ENCODE data around the gene PMAIP1.
"Not testable (repeated sequence)": the region's sequence is repeated elsewhere in the genome, so short reads cannot be mapped to it uniquely, and the experiment has no call there.

Gene PMAIP1

DNA sequence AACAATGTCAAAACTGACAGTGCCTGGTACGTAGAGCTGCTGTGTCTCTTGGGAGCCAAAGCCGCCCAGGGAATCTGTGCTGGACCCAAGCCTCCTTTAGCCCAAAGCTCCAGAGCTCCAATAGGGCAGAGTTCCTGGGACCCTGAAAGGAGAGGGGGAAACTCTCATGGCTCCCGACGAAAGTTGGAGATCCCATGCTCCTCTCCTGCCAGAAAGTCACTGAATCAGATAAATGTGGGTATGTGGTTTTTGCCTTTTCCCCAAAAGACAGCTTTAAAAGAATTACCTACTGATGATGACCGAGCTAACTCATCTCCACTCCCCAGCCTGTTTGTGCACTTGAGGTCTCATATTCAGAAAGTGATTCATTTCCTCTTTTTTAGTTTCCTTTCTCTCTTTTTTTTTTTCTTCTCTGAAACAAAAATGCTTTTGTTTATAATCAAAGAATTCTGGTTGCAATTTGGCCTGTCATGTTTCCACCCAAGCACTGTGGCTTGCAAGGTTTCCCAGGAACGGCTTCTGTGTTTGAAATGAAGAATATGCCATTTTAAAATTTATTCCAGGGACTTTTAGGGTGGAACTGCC lies 14.1 kb upstream of the PMAIP1 start:
- peak; percentile 46 for DNase-seq

DNA sequence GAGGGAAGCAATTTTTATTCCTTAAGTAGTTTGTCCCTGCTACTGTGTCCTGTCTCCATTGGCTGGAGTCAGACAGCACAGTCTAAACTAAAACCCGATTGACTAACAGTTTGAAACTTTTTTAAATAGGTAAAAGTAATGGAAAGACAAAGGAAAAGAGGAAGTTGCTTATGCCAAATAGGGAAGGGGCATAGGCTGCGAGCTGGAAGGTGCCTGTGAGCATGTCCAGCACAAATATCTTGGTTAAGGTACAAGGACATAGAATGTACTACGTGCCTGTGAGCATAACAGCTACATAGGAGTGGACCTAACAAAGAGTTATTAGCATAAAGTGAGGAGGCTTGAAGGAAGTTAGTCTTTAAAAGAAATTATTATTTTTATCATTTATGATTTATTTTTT lies 13.4 kb upstream of the PMAIP1 start:
- not testable (repeated sequence) for DNase-seq

DNA sequence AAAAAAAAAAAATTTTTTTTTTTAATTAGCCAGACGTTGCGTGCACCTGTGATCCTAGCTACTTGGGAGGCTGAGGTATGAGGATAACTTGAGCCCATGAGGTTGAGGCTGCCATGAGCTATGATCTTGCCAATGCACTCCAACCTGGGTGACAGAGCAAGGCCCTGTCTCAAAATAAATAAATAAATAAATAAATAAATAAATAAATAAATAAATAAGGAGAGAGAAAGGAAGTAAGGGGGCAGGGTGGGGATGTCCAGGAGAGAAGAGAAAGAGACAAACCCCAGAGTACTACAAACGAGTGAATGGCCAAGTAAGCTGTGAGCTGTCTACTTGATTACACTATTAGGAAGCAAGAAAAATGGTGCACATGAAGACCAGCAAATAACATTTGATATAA lies 7.7 kb upstream of the PMAIP1 start:
- no peak for DNase-seq

DNA sequence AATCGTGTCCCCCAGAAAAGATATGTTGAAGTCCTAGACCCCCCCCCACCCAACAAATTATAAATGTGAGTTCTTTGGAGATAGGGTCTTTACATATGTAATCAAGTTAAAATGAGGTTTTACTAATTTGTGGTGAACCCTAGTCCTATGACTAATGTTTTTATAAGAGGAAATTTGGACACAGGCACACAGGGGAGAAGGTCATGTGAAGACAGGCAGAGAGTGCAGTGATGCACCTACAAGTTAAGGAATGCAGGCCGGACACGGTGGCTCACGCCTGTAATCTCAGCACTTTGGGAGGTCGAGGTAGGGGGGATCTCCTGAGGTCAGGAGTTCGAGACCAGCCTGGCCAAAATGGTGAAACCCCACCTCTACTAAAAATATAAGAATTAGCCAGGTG lies 5.8 kb upstream of the PMAIP1 start:
- no peak for DNase-seq

DNA sequence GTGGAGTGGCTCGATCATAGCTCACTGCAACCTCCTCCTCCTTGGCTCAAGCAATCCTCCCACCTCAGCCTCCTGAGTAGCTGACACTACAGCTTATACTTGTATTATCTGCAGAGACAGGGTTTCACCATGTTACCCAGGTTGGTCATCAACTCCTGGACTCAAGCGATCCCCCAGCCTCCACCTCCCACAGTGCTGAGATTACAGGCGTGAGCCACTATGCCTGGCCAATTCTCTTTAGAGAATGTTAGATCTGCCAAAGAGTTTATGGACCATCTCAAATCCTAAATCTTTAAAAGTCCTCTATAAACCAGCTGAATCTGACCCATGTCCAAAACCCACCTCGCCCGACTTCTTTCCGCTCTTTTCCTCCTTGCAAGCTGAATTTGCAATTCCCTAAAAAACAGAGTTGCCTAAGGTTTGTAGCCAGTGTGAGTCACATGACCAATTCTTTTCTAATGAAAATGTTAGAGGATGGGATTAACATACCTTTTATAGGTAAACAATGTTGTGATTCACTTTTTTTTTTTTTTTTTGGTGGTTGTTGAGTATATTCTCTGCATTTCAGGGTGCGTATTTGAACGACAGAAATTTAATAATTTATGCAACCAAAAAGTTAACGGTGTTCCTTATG lies 2.4 kb upstream of the PMAIP1 start:
- DNase-seq, result no peak

DNA sequence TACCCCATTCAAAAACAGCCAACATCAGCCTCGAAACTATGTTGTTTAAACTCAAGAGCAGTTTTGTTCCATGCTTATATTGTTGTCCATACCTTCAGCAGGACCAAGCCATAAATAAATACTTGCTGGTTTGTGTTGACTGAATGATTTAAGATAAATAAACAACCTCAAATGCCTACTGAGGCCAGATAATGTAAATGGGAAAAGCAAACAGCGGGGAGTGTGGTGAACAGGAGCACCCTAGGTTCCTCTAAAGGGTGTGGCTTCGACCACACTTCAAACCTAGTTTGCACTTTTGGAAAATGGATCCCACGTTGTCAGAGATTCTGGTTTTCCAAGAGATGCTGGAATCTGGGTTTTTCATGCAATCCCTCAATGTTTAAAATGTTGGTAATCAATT lies 1.7 kb upstream of the PMAIP1 start:
- no peak for DNase-seq

DNA sequence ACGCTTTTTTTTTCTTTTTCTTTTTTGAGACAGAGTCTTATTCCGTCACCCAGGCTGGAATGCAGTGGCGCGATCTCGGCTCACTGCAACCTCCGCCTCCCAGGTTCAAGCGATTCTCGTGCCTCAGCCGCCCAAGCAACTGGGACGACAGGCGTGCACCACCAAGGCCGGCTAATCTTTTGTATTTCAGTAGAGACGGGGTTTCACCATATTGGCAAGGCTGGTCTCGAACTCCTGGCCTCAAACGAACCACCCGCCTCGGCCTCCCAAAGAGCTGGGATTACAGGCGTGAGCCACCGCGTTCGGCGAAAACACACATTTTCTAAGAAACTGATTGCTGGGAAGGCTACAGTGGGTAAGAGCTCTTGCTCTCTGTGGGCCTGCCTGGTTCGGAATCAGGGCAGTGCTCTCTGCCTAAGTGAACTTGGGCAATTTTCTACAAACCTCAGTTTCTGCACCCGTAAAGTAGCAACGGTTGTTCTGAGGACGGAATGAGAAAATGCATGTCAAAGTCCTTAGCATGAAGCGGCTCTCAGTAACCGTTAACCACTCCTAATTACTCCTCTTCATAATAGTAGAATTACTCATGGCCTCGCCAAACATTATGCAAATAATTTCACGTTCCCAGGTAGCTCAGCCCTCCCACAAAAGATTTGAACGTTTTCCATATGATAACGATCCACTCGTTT lies 1.0 kb upstream of the PMAIP1 start:
- no peak for DNase-seq

DNA sequence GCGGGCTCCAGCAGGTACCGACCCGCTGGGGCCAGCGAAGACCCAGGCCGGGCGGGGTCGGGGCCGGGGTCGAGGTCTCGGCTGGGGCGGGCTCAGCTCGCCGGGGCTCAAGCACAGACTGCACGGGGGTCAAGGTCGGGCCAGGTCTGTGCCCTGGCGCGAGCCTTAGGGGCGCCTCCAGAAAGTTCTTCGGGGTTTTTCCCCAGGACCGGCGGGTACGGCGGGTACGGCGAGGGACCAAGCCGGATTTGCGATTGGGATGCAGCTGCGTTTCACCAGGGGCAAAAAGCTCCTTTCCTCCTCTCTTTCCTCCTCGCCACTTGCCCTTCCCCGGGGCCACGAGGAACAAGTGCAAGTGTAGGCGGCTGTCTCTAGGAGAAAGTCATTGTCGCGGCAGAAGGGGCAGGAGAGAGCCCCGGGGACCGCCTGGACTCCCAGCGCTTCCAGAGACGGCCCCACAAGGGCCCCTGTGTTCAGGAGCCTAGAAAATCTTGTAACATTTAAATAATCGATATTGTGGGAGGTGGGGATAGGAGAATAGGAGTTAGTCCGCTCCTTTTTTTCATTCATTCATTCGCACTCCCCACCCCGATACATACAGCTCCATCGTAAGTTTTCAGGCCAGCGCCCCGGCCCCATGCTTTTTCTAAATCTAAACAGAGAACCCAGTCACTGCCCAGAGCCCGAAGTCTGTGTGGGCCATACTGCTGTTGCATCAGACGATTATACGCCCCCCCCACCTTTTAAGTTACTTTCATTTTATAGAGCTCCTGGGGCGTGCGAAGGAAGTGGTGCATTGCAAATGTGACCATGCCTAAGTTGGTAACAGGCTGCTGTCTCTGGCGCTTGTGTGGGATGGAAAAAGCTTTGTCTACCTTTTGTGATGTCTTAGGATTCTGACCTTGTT lies 679 bp downstream of the PMAIP1 start:
- DNase-seq, result peak; percentile 85

DNA sequence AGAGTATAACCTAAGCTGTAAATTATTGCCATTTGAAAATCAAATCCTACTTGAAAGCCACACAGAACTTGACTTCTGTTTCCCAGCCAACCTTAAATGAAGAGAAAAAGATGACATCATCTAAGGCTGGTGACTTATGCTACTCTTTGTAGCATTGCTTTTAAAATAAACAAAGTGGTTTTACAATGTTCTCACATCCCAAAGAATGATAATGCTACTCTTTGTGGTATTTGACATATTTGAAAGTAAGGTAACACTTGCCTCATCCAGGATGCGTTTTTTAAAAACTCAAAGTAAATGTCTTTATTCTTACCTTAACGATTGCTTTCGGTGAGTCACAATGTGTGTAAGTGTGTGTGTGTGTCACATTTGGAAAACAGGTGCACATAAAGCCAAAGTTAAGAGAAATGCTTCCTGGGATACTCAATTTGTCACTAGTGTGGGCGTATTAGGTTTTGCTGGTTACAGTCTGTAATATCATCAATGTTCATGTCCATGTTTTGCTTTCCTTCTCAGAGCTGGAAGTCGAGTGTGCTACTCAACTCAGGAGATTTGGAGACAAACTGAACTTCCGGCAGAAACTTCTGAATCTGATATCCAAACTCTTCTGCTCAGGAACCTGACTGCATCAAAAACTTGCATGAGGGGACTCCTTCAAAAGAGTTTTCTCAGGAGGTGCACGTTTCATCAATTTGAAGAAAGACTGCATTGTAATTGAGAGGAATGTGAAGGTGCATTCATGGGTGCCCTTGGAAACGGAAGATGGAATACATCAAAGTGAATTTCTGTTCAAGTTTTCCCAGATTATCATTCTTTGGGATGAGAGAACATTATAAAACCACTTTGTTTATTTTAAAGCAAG lies 2.6 kb downstream of the PMAIP1 start:
- DNase-seq, result peak; percentile 64

DNA sequence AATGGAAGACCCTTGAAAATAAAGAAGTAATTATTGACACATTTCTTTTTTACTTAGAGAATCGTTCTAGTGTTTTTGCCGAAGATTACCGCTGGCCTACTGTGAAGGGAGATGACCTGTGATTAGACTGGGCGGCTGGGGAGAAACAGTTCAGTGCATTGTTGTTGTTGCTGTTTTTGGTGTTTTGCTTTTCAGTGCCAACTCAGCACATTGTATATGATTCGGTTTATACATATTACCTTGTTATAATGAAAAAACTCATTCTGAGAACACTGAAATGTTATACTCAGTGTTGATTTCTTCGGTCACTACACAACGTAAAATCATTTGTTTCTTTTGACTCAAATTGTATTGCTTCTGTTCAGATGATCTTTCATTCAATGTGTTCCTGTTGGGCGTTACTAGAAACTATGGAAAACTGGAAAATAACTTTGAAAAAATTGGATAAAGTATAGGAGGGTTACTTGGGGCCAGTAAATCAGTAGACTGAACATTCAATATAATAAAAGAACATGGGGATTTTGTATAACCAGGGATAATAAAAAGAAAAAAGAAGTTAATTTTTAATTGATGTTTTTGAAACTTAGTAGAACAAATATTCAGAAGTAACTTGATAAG lies 3.3 kb downstream of the PMAIP1 start:
- no peak for DNase-seq

DNA sequence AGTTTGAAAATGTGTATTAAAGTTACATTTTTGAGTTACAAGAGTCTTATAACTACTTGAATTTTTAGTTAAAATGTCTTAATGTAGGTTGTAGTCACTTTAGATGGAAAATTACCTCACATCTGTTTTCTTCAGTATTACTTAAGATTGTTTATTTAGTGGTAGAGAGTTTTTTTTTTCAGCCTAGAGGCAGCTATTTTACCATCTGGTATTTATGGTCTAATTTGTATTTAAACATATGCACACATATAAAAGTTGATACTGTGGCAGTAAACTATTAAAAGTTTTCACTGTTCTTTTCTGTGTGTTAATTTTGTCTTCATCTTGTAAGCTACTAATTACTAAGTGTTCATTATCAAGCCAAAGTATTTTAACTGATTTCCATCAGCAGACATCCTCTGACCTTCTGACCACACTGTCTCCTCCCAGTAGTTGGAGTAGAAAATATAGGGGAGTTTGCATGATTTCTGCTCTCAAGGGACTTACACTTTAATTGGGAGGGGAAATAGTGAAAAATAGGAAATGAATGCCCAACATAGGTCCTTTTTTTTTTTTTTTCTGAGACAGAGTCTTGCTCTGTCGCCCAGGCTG lies 4.3 kb downstream of the PMAIP1 start:
- DNase-seq, result no peak

DNA sequence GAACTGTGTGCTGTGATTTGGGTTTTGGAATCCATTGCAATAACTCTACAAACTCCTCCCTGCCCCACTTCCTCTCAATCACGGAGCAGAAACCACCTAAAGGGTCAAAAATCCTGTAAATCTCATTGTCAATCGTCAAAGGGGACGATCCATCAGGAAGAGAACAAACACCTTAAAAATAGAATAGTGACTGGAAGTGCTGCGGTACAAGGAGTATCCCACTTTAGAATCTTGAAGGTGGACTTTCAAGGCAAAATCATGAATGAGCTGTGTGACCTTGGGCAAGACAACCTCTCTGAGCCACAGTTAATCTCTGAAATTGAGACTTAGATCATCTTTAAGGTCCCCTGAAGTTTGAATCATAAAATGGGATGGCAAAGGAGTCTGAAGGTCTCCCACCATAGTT lies 5.9 kb downstream of the PMAIP1 start:
- DNase-seq, result no peak

DNA sequence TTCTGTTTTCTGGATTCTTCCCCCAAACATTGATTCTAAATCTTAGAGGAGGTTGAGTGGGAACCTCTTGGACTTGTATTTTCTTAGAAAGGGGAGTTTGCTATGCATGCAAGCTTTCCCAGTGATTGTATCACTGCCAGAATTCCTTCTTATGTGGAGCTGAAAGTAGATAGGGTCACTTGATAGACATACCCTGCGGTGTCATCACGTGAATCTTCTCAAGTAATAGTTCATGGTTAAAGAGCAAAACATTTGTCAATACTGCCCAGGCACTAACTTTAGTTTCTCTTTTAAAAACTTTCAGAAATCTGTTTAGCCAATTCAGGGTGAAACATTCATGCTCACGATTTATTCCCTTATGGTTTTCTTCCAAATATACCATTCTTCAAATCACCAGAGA lies 6.4 kb downstream of the PMAIP1 start:
- DNase-seq, result no peak

DNA sequence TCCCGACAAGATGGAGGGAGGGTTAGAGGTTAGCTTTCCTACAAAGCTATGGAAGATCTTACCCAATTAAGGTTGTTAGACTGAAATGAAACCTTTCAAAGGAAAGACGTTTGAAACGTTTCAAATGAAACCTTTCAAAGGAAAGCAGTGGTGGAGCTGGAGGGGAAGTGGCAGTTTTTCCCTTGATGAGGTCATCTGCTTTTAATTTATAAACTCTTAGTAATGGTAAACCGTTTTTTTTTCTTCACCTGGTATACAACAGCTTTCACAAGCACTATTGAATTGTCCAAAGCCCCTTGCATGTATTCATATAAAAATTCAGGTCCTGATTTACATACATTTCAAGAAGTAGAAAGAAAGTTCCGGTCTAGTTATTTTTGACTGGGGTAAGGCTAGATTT lies 7.4 kb downstream of the PMAIP1 start:
- DNase-seq, result no peak

DNA sequence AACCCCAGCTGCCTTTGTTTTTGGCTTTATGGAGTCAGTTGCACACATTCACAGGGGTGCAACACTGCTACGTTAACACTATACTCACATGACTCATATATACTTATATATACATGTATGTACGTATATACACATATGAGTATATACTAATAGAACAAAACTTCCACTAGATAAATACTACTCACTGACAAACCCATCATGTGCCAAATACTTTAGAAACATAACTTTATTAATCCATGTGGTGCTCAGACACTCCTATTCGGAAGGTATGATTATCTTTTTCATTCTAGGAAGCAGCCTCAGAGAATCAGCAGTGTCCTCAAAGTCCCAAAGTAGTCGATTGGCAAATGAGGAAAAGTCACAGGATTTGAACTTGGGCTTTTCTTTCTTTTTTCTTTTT lies 7.9 kb downstream of the PMAIP1 start:
- DNase-seq, result no peak

DNA sequence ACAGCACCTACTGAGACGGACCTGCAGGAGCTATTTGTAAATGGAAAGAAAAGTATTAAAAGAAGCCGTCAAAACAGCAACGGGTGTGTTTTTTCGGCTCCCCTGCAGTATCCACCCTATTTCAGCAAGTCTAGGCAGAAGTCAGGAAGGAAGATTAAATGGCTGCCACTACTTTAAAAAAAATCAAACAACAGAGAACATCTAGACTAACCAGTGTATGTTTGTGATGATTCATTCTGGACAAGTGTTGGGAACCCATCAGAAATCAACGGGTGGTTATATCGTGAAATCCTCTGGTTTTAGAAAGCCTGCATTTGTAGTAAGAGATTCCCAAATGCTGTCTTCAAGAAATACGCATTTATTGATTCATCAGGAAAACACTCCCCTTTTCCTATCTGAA lies 9.0 kb downstream of the PMAIP1 start:
- no peak for DNase-seq

DNA sequence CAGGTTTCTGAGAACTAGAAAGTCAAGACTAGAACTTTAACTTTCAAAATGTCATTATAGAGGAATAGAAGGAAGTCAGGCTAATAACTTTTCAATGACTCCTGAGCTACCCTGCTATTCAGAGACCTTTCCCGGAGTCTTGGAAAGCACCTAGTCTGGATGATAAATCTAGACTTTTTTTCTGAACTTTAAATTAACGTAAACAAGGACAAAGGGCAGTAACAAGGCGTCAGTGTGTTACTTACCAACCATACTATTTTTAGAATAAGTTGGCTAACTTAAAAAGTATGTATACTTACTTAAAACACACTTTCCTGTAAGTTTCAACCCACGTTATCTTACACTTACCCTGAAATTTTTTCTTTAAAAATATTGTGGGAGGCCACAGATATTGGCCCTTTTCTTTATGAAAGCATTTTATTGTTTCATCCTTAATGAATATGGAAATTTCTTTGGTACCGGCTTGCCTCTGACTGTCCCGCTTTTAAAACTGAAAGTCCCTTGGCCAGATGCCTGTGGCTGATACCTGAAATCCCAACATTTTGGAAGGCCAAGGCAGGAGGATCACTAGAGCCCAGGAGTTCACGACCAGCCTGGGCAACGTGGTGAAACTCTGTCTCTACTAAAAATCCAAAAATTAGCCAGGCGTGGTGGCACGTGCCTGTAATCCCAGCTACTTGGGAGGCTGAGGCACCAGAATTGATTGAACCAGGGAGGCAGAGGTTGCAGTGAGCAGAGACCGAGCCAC lies 9.7 kb downstream of the PMAIP1 start:
- DNase-seq, result no peak

DNA sequence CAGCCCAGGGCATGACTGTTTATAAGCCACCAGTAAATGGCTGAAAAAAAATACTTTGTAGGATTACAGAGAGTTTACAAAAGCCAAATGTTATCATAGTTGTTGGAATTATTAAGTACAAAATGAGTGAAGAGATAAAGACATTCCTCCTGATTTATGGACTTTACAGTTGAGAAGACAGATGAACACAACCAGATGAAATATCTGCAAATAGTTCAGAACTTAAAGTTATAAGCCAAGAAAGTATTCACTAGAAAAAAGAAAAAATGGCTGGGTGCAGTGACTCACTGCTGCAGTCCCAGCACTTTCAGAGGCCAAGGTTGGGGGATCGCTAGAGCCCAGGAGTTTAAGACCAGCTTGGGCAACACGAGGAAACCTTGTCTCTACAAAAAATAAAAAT lies 11.2 kb downstream of the PMAIP1 start:
- no peak for DNase-seq

DNA sequence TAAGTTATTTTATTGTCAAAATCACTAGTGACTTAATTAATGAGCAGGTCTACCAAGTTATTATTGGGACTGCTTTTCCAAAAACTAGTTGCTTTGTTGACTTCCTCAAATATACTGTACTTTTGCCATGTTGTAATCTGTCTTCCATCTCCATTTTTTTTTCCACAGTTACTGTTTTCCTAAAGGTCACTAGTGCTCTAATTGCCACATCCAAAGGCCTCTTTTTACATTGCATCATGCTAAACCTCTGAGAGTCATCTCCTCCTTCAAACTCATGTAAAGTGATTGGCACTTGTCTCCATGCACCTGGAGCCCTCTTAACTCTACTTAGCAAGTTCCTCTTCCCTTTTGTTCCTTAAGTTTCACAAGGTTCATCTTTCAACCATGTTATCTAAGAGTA lies 11.8 kb downstream of the PMAIP1 start:
- no peak for DNase-seq

DNA sequence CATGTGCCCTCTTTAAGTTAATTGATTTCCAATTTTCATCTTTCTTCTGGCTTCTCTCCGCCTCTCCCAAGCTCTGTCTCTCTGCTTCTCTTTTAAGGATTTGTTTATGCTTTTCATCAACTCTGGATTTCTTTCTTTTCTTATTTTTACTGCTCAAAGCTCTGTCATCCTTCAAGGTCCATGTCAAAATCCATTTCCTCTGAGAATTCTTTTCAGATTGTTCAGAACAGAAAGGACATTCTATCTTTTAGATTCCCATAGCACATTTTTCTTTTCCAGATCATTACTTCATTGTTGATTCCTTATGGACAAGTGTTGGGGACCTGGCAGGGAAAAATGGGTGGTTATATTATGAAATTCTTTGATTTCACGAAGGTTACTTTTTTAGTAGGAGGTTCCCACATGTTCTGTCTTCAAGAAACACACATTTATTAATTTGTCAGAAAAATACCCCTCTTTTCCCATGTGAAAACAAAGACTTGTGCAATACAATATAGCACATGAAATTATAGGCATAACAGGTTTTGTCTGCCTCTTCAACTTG lies 12.3 kb downstream of the PMAIP1 start:
- DNase-seq, result no peak

DNA sequence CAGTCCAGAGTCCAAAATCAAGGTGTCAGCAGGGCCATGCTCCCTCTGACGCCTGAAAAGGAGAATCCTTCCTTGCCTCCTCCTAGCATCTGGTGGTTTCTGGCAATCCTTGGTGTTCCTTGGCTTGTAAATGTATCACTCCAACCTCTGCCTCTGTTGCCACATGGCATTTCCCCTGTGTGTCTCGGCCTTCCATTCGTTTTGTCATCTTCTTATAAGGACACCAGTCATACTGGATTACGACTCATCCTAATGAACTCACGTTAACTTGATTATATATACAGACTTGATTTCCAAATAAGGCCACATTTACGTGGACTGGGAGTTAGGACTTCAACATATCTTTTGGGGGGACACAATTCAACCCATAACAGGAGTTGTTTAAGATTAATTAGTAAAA lies 15.8 kb downstream of the PMAIP1 start:
- no peak for DNase-seq
